HepG2 (cell line): ENCODE measurements around the gene MXRA7. TPM values are rescaled to one million over a fixed set of nuclear protein-coding genes. Genes with fewer than 3 reads are reported as not detected.

Source experiments
- CHCHD3 ChIP-seq: sonication (generic); formaldehyde crosslinking; IDR thresholded peaks from 2 replicates; pipeline ENCODE4 v1.8.0; 2022; ENCODE audit warnings: mild to moderate bottlenecking, missing genetic modification reagents, moderate library complexity
- GLI4 ChIP-seq: sonication (generic); formaldehyde crosslinking; IDR thresholded peaks from 2 replicates; pipeline ENCODE4 v1.5.1; 2020; ENCODE audit warnings: missing genetic modification reagents, mild to moderate bottlenecking, moderate library complexity, borderline replicate concordance
- HOMEZ ChIP-seq: IDR thresholded peaks from 2 replicates; pipeline ENCODE4 v1.6.1; 2016; ENCODE audit warnings: low read depth
- LRRFIP1 ChIP-seq: sonication (generic); formaldehyde crosslinking; conservative IDR thresholded peaks from 2 replicates; pipeline ENCODE4 v1.4.0; 2020; ENCODE audit warnings: missing genetic modification reagents
- PHF20 ChIP-seq: sonication (generic); formaldehyde crosslinking; IDR thresholded peaks from 2 replicates; pipeline ENCODE4 v1.5.0; 2020; ENCODE audit warnings: mild to moderate bottlenecking, missing genetic modification reagents
- REL ChIP-seq: sonication (generic); formaldehyde crosslinking; conservative IDR thresholded peaks from 2 replicates; pipeline ENCODE4 v1.8.0; 2022; ENCODE audit warnings: mild to moderate bottlenecking, missing genetic modification reagents, moderate library complexity
- ZBED4 ChIP-seq: sonication (generic); formaldehyde crosslinking; IDR thresholded peaks from 2 replicates; pipeline ENCODE4 v1.4.0; 2020; ENCODE audit warnings: missing genetic modification reagents, borderline replicate concordance
- ZBTB26 ChIP-seq: IDR thresholded peaks from 2 replicates; pipeline ENCODE4 v1.6.1; 2016; ENCODE audit warnings: missing compliant biosample characterization, missing genetic modification reagents, borderline replicate concordance
- ZEB1 ChIP-seq: IDR thresholded peaks from 2 replicates; pipeline ENCODE4 v1.6.1; 2012; ENCODE audit warnings: mild to moderate bottlenecking, low read depth, inconsistent platforms; ENCODE audit not compliant: insufficient replicate concordance
- ZNF230 ChIP-seq: sonication (generic); formaldehyde crosslinking; IDR thresholded peaks from 2 replicates; pipeline ENCODE4 v1.4.0; 2020; ENCODE audit warnings: mild to moderate bottlenecking, missing genetic modification reagents
- ZNF256 ChIP-seq: sonication (generic); formaldehyde crosslinking; conservative IDR thresholded peaks from 2 replicates; pipeline ENCODE4 v1.4.0; 2020; ENCODE audit warnings: missing genetic modification reagents
- ZNF563 ChIP-seq: sonication (generic); formaldehyde crosslinking; IDR thresholded peaks from 2 replicates; pipeline ENCODE4 v1.8.0; 2022; ENCODE audit warnings: mild to moderate bottlenecking, moderate library complexity, missing genetic modification reagents
- ZNF816 ChIP-seq: sonication (generic); formaldehyde crosslinking; IDR thresholded peaks from 2 replicates; pipeline ENCODE4 v1.8.0; 2022; ENCODE audit warnings: missing genetic modification reagents, mild to moderate bottlenecking, borderline replicate concordance
- polyA plus RNA-seq, 8 experiments: library from polyadenylated mRNA; depleted of rRNA in 3 of 8; stranded (reverse) in 7 of 8; unstranded in 1 of 8; fragments of >200 nt; fragmentation: Illumina TruSeq in 4 of 8; extraction: Trizol in 4 of 8; gene quantifications; 2 replicates each; pipeline versions ENCODE4 v1.2.1 to v1.2.3, GENCODE V29; 2011 to 2016; ENCODE audit warnings: low read depth in 4 of 8, missing spikeins in 1 of 8, mixed read lengths in 1 of 8; ENCODE audit not compliant: insufficient read depth in 1 of 8
- total RNA-seq, 5 experiments: library from RNA; depleted of rRNA; stranded (reverse); fragments of >200 nt; fragmentation: Illumina TruSeq; extraction: Trizol; gene quantifications; 2 replicates each; pipeline ENCODE4 v1.2.3, GENCODE V29; 2016; ENCODE audit warnings: low read depth in 1 of 5
- TF ChIP-seq, protein P1 (sequence below): sonication (generic); formaldehyde crosslinking; IDR thresholded peaks from 2 replicates; pipeline ENCODE4 v1.9.0; 2022; ENCODE audit warnings: missing genetic modification reagents, mild to moderate bottlenecking, borderline replicate concordance

The MXRA7 gene
- total and polyA plus RNA-seq, 2 of the 13 experiments (the other 11 are each of a cell fraction or from before 2014, with no cell fraction given), result 44.8 to 112 TPM

DNA sequence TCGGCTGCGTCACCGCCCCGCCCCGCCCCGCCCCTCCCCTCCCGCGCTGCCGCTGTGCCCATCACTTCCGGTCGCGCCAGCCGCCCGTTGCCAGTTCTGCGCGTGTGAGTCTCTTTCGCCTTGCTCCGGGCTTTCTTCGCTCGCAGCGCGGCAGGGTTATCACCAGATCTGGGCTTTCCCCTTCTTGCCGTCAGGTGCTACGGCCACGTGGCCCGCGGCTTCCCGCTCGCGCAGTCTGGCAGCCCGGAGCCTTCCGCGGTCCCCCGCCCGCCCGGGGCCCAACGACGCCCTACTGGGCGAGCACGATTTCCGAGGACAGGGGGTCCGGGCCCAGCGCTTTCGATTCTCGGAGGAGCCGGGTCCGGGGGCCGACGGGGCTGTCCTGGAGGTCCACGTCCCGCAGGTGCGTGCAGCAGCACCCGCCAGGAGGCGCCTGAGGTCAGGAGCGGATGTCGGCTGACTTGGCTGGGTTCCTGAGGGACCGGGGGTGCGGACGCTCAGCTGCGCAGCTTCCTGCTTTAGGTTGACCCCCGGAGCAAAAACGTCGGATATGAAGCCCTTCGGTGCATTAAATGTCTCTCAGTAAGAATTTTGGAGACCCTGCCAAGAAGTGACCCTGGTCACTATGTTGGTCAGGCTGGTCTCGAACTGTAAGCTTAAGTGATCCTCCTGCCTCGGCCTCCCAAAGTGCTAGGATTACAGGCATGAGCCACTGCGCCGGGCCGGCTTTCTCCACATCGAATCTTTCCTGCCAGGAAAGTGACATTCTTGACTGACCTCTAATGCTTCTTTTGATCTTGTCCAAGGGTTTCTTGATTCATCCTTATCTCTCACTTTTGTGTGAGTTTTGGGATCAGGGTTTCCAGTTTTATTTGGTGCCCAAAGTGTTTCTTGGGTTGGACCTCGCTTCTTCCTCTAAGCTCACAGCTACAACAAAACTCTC is 16.3 kb upstream of the MXRA7 start, which contains the start of gene METTL23 (continued):
- peak; percentile 25; the same call in 1 of the 2 replicates for TF ChIP-seq ZBED4 (CRISPR knock-in tag)
- TF ChIP-seq ZNF256 (CRISPR knock-in tag), result no peak
- TF ChIP-seq PHF20, result no peak
- no peak for TF ChIP-seq LRRFIP1 (CRISPR knock-in tag)
- 0 out of 2 replicates have a peak, but pooled peaks have one; percentile 33 for TF ChIP-seq ZNF230
- peak; percentile 52; the same call in 1 of the 2 replicates for TF ChIP-seq HOMEZ (CRISPR knock-in tag)
- peak; percentile 98 for TF ChIP-seq ZNF816 (CRISPR knock-in tag)
- TF ChIP-seq ZEB1, result no peak
- TF ChIP-seq, protein P1, sequence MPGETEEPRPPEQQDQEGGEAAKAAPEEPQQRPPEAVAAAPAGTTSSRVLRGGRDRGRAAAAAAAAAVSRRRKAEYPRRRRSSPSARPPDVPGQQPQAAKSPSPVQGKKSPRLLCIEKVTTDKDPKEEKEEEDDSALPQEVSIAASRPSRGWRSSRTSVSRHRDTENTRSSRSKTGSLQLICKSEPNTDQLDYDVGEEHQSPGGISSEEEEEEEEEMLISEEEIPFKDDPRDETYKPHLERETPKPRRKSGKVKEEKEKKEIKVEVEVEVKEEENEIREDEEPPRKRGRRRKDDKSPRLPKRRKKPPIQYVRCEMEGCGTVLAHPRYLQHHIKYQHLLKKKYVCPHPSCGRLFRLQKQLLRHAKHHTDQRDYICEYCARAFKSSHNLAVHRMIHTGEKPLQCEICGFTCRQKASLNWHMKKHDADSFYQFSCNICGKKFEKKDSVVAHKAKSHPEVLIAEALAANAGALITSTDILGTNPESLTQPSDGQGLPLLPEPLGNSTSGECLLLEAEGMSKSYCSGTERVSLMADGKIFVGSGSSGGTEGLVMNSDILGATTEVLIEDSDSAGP (CRISPR knock-in tag), result no peak; the same call in 1 of the 2 replicates
- no peak; the same call in none of the 2 replicates for TF ChIP-seq ZBTB26 (CRISPR knock-in tag)
- TF ChIP-seq GLI4 (CRISPR knock-in tag), result no peak
- TF ChIP-seq ZNF563 (CRISPR knock-in tag), result peak; percentile 75
- peak; percentile 98 for TF ChIP-seq REL
- TF ChIP-seq CHCHD3, result 0 out of 2 replicates have a peak, but pooled peaks have one; percentile 21
